DMS153 (cell line): ENCODE measurements around the gene TRIM71.
"Not testable (repeated sequence)": the region's sequence is repeated elsewhere in the genome, so short reads cannot be mapped to it uniquely, and the experiment has no call there.

Experiments
- DNase-seq: peaks from one replicate; lab custom pipeline; 2025; lab: John Stamatoyannopoulos, UW

The TRIM71 gene

DNA sequence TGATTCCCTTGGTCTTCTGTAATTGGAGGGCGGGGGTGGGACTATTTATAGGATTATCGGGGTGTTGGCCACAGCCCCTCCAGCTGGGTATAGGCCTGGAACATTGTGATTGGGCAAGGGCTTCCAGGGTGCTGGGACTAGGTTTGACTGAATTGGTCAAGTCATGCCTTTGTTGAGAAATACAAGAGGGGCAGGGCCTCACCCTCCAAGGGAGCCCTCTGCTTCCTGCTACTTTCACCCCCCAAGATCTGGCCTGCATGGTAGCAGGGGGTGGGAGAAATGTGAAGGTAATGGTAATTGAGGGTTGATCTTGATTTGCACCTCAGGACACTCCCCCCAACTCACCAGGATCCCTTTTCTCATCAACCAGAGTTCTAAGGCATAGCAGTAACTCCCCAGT is 25.2 kb downstream of the TRIM71 start:
- no peak for DNase-seq

DNA sequence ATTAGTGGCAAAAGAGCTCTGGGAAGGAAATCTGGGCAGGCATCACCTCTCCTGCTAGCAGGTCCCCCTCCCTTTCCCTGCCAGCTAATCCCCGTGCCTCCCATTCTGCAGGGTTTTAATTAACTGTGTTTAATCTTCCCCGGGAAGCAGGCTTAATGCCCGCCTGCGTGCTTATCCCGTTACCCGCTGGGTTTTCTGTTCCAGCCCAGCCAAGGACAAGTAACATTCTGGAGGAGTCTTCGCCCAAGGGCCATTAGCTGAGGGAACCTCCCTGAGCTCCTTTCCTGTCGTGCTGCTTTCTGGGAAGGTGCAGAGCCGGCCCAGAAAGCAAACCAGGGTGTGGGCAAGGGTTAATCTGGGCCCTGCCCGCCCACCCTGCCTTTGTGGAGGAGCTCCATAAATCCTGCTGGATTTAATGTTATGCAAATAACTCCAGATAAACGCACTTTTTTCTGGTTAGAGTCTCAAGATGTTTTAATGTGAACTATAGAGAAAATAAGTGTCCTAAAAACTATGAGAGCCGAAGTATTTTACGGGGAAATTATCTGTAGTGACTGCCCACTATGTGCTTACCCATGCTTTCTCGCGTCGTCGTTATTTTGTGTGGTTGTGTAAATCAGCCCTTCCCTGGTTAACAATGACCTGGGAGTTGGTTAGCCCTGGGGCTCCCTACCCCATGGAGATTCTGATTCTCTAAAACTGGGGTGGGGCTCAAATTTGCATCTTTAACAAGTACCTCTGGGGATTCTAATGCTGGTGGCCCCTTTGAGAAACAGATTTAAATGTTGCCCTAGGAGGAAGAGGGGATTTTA is 25.9 kb downstream of the TRIM71 start:
- no peak for DNase-seq

DNA sequence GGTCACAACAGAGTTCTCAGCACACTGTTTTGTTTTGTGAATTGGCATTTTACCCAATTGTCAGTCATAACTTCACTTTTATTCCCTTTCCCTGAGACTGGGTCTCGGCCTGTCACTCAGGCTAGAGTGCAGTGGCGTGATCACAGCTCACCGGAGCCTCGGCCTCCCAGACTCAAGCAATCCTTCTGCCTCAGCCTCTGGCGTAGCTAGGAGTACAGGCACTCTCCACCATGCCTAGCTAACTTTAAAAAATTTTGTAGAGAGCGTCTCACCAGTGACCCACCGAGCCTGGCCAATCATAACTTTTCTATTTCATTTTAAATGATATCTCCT is 26.5 kb downstream of the TRIM71 start:
- DNase-seq: no peak

DNA sequence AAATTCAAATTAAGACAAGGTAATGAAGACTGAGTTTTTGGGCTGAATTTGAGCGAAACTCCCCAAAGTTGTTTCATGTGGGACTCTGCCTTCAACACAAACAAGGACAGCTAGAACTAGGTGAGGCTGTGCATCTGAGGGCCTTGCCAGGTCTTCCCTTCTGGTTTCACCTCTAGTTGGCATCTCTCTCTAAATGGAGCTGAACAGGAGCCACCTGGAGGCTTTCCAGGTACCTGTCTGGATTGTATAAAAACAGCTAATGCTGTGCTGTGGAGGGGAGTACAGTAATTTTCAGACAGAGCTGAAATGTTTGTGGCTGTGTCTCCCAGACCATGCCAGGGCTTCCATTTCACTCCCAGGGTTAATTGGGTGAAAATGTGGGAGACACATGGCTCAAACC is 27.1 kb downstream of the TRIM71 start:
- no peak for DNase-seq

DNA sequence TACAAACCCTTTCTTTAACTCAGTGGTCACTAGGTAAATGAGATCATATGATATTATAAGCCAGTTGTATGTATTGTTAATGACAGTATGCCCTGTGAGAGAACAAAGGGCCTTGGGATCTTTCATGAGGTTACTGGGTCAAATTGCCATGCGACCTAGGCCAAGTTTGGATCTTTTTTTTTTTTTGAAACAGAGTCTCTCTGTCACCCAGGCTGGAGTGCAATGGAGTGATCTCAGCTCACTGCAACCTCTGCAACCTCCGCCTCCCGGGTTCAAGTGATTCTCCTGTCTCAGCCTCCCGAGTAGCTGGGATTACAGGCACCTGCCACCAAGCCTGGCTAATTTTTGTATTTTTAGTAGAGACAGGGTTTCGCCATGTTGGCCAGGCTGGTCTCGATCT is 27.7 kb downstream of the TRIM71 start:
- not testable (repeated sequence) for DNase-seq

DNA sequence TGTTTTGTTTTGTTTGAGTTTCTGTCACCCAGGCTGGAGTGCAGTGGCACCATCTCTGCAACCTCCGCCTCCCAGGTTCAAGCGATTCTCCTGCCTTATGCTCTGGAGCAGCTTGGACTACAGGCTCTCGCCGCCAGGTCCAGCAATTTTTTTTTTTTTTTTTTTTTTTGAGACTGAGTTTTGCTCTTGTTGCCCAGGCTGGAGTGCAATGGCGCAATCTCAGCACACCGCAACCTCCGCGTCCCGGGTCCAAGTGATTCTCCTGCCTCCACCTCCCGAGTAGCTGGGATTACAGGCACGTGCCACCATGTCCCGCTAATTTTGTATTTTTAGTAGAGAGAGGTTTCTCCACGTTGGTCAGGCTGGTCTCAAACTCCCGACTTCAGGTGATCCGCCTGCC is 29.2 kb downstream of the TRIM71 start:
- not testable (repeated sequence) for DNase-seq

DNA sequence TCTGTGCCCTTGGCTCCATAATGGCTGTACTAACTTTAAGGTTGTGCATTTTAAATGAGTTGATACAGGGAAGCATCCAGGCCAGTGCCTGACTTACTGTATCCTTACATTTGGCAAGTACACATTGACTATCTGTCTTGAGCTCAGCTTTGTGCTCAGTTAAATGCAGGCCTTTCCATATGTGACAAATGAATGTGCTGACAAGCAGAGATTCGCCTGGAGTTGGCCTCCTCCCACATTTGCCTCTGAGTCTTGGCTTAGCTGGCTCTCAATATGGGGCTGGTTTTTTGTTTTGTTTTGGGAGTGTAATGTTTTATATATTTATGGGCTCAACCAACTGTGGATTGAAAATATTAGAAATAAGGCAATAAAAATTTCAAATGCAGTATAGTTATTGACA is 29.7 kb downstream of the TRIM71 start:
- no peak for DNase-seq

DNA sequence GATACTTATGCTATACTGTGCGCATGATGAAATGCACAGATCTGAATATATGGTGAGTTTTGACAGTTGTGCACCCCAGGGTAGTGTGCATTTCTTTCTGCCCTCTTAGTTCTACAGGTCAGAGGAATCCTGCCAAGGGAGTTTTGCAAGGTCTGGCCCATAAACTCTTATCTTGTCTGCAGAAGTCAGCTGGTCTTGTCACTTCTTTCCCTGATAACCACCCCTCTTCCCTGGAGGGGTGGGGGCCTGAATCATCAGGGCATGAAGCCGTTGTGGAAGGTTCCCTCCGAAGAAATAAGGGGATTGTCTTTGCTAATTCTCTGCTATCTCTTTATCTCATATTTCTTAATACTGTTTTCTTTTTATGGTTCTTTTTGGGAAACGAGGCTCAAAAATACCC is 30.4 kb downstream of the TRIM71 start:
- DNase-seq: no peak

DNA sequence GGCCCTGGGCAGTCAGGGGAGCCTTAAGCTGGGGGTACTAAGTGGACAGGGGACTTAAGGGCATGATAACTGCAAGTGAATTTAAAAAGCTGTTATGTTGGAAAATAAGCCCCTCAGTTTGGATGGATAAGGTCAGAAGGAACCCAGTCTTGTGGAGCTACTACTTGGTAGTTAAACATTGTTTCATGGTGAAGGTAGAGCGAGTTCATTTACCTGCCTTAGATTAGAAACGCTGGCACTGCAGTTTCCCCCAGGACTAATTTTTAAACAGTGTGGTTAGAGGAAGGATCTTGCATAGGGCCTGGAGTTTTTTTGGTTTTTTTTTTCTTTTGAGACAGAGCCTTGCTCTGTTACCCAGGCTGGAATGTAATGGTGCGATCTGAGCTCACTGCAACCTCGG is 31.2 kb downstream of the TRIM71 start:
- DNase-seq: no peak

DNA sequence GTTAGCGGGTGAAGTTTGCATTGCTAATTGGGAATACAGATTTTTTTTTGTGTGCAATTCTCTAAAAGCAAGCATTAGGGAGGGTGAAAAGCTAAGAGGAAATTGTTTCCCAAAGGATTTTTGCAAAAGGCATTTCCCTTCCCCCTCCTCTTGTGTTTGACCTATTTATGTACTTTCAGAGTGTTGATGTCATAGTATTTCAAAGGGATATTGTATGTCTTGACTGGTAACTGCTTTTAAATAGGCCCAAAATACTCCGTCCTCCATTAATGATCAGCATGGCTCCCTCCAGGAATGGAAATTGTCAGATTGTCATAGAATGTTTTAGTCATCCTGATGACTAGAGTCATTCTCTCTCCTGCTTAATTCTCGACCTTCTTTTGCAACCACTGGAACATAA is 32.4 kb downstream of the TRIM71 start:
- DNase-seq: no peak

DNA sequence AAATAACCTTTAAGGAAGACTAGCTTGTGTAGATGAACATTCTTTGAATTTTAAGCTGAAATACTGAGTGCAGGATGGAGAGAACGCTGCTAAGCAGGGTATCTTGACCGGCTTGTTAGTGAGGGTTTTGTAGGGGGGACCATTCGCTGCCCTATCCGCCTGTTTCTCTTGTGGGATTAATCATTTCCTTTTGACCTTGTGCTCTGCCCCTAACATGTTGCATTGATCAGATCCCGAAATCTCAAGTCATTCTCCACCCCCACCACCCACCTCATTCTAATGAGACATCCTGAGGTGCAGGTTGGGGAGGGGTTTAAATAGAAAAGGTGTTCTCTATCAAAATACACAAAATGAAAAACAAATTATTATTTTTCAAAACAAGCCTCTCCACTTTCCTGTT is 32.8 kb downstream of the TRIM71 start:
- DNase-seq: no peak

DNA sequence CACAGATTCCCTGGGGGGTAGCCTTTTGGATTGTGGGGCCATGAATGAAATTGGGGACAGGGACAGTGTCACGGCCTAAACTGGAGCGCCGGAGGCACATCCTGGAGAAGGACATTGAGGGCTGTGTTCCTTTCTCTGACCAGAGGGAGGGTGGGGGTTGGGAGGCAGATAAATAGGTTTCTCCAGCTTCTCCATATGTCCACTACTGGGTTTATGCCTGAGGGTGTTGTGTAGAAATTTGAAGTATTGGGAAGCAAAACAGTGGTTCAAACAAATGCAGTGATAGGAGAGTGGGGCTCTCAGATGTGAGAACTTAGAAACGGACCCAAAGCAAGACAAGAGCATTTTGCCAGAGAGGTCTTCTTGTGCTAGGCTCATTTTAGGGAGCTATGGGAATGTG is 34.3 kb downstream of the TRIM71 start:
- no peak for DNase-seq

DNA sequence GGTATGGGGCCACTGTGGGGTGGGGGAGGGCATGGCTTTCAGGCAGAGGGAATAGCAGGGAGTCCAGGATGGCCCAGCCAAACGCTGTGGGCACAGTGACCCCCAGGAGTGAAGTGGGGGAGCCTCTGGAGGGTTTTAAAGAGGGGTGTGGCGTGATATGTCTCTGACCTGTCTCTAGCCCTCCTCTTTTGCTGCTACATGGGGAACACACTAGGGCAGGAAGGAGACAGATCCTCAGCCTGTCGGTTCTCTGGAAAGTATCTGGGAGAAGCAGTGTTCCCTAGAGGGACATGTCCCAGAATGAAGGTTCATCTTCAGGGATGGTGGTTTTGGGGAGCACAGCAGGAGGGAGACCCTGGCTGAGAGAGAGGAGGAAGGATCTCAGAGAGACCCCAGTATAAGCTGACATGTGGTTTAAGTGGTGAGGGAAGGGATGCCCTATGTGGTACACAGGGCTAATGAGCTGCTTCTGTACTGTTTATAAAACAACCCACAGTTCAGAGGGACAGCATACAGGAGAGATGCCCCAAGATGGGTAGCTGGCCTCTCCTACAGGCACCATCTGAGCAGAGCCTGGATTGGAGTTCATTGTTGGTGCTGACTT is 37.7 kb downstream of the TRIM71 start:
- DNase-seq: no peak

DNA sequence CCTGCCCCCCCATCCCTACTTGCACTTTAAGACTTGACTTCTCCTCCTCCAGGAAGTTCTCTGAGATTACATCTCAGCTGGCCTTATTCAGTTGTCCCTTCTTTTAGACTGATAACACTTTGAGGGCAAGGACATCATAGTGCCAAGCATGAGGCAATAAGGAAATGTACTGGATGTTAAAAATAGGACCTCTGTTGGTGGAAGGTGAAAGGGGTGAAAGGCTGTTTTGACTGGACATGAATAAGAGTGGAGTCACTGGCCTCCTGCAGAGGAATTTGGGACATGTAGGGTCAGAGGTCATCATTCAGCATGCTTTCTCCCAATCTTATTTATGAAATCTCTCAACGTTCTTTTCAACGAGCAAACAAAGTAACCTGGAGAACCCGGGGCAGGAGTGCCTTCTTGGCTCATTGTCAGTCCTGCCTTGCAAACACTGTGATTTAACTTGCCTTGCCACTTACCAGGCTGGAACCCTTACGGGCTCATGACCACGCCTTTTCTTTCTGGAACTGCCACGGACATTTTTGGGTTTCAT is 38.6 kb downstream of the TRIM71 start:
- DNase-seq: no peak

DNA sequence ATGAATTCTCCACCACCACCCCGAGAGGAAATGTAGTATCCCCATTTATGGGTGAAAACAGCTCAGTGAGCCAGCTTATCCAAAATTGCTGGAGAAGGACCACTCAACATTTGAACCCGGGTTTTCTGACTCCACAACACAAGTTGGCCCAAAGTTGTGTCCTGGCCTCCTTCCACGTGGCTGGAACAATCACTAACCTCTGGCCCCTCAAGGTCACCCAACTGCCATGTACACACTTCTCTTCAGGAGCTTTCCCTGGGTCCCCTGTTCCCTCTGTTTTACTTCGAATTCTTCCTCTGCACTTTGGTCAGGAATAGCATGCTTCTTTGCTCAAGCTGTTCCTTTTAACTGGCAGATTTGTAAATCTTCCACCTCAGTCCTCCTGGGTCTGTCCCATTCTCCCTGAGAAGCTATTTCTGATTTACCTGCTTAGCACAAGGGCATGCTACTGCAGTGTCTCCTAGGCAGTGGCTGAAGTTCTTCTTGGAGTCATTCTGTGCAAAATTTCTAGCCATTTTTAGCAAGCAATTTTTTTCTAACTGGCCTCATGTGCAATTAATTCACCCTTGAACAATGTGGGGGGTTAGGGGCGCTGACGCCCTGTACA is 39.2 kb downstream of the TRIM71 start:
- no peak for DNase-seq

DNA sequence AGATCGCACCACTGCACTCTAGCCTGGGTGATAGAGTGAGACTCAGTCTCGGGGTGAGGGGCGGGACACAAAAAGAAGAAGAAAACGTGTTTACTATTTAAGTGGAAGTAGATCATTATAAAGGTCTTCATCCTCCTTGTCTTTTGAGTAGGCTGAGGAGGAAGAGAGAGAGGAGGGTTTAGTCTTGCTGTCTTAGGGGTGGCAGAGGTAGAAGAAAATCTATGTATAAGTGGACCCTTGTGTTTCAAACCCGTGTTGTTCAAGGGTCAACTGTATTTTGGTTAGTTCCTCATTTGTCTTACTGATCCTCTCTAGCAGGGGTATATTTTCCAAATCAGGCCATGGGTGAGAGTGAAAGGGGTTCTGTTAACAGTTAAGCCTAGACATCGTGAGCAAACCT is 40.1 kb downstream of the TRIM71 start:
- no peak for DNase-seq

DNA sequence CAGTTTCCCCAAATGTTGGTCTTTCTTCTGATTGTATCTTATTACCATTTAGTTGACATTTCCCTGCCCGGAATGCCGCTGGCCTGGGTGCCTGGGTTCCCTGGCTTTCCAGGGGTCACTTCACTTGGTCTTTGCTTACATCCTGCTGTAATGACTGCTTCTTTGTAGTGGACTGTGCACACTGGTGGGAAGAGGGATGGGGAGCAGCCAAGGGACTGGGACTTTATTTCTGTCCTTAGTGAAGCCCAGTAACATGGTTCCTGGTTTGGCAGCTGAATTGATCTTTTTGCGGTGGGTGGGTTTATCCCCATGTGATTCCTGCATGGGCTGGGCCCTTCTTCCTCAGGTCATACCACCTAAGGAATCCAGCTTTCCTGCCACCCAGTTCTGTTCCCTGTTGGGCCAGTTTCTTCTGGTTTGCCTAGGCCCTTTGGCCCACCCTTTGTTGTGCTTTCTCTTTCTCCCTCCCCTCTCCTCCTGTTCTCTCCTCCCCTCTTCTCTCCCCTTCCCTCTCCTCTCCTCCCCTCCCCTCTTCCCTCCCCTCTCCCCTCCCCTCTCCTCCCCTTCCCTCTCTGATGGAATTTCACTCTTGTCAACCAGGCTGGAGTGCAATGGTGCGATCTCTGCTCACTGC is 41.9 kb downstream of the TRIM71 start:
- no peak for DNase-seq

DNA sequence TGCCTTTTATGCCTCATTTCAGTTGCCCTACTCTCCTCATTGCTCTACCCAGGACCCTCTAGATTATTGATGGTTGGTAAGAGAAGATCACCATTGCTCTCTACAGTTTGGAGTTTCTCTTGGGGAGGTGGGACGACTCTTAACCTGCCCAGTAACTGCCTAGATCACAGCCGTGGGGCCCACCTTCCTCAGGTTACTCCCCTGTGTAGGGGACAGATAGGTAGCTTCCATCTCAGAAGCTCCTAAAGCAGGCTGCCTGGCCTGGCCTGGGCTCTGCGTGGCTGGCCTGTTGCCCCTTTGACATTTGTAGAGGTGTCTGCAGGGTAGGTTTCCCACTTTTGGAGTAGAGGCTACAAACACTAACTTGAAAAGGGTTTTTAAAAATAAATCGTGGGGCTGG is 42.7 kb downstream of the TRIM71 start:
- no peak for DNase-seq

DNA sequence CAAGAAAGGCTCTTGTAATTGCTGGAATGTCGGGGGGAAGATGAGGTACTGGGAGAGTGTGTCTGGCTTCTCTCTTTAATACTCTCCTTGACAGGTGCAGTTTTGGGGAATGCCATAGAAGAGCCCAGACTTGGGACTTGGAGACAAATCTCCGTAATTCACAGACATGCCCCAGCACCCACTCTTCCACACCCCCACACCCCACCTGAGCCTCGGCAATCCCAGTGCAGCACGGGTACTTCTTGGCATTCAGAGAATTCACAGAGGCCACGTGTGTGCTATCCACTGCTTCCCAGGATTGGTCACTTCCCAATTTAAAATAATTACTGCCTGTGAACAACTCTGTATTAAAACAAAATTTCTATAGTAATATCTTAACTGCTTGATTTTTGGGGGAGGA is 43.9 kb downstream of the TRIM71 start:
- no peak for DNase-seq

DNA sequence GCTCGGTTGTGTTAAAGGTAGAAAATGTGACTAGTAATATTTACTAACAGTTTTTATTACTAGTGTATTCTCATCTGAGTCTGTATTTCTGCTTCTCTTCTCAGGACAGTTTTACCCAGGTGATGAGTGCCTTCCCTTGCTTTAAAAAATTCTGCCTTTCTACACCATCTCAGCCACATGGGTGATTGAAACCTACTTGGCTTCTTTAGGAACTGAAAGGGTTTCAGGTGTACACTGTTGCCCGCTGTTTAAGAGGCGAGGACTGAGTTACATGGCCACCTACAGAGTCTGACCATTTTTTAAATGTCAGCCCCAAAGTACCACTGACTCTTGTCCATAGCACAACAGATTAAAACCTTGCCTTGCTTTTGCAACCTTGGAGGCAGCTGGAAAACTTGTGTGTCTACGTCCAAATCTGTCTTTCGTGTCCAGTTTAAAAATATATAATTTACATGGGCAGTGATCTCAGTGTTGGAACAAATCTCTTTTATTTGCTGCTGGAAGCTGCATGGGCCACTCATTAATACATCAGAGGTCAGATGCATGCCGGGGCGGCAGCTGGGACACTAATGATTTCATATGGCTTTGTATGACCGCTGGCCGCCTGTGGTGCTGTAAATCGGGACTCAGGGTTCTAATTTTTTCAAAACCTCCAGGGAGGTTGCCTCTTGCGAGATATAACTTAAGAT is 44.6 kb downstream of the TRIM71 start:
- no peak for DNase-seq

DNA sequence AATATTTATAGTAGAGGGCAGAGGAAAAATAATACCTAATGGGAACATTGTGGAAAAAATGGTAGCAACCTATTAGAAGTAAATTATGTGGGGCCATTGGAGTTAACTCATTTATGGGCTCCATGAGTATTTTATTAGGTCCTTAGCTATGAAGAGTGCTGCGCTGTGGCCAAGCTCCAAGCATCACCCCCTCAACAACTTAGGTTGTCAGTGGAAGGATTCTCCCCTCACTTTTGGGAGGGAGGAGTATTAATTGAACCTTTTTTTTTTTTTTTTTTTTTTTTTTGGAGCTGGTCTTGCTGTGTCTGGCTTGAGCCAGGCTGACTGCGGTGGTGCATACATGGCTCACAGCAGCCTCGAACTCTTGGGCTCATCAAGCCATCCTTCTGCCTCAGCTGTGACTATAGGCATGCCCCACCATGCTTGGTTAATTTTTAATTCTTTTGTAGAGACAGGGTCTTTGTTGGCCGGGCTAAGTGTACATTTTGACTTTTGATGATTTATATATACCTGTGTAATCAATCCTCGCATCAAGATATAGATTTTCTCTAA is 45.2 kb downstream of the TRIM71 start:
- no peak for DNase-seq

DNA sequence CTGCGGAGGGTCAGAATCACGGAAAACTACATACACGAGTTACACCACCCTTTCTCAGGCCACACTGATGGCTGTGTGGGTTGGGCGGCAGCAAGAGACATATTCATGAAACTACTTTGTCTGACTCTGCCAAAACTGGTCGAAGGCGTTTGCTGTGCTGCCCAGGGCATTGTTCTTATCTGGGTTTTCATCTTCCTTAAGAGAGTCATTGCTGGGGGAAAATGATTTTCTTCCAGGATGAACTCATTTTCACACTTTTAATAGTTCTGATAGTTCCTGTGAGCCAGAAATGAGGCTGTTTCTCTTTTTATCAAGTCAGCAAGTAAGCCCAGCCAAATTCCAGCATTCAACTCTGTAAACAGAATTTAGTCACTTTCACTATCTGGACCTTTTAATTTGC is 47.6 kb downstream of the TRIM71 start:
- DNase-seq: no peak
